ENCODE data around the gene NOTCH3. TPM values are rescaled to one million over a fixed set of nuclear protein-coding genes. Genes with fewer than 3 reads are reported as not detected.

NOTCH3 gene
- total RNA-seq, 1 experiment from 2014 or later: 39.4 TPM

- H3K9me2 ChIP-seq (ENCODE audit: insufficient read depth): no peaks in the 10 kb centered on the region
- no peak overlapping the region for H3K27ac ChIP-seq (ENCODE audit: low read depth, low read length)
- H3K4me2 ChIP-seq (ENCODE audit: low read length): no peak overlapping the region
- H4K20me1 ChIP-seq (ENCODE audit: insufficient read depth): no peaks in the 10 kb centered on the region
- CTCF ChIA-PET: interaction anchor here (0.7 kb wide), 1 partner anchor 155 kb away, joined by 3 read pairs; no protein-coding TSS in a partner anchor
- peaks cover 0 to 3% of the 10 kb centered on the region in 2 experiments; a peak in 2 of 4 replicates for H3K36me3 ChIP-seq (ENCODE audit: control insufficient read depth in 1 of 2, insufficient read depth in 2 of 2, low read length in 2 of 2)
- H3K79me2 ChIP-seq (ENCODE audit: insufficient read depth, low read length): peaks cover 16% of the 10 kb centered on the region; the same call in 1 of the 2 replicates
- DNase-seq (ENCODE audit: low read depth, low spot score) (no peak), ATAC-seq (no peak)
- POLR2A ChIA-PET: no interaction called here
- intact Hi-C loops (cut with micrococcal nuclease): no loop called here
- peaks cover 14 to 28% of the 10 kb centered on the region in 2 experiments for H3K4me1 ChIP-seq (ENCODE audit: control insufficient read depth in 1 of 2, insufficient read depth in 2 of 2, low read length in 2 of 2)
- no peak overlapping the region for H3K9ac ChIP-seq (ENCODE audit: low read length)
- H3K9me3 ChIP-seq (ENCODE audit: control insufficient read depth in 1 of 2, insufficient read depth in 1 of 2, low read depth in 1 of 2, low read length in 2 of 2): no peaks in the 10 kb centered on the region
- no TSS peak for BruUV-seq (replicated peaks)
- no peak overlapping the region for H2AFZ ChIP-seq (ENCODE audit: low read depth, low read length, poor library complexity, severe bottlenecking)
- H3K4me3 ChIP-seq (replicated peaks in 1 of 2; ENCODE audit: low read depth in 1 of 2, low read length in 2 of 2): no peak overlapping the region
- H3K27me3 ChIP-seq (ENCODE audit: insufficient read depth, low read length): no peaks in the 10 kb centered on the region
- TF ChIP-seq ZFX (IDR thresholded peaks at IDR 0.05) (no peak), EZH2 (IDR thresholded peaks at IDR 0.05) (no peak), RAD21 (IDR thresholded peaks at IDR 0.05; ENCODE audit: low read depth) (no peak), POLR2A (IDR thresholded peaks at IDR 0.05; ENCODE audit: borderline replicate concordance, extremely low read depth, insufficient read depth, insufficient read length) (no peak), ELF1 (IDR thresholded peaks at IDR 0.05; ENCODE audit: borderline replicate concordance, low read depth) (no peak), SRF (IDR thresholded peaks at IDR 0.05; ENCODE audit: low read depth) (no peak)
- TF ChIP-seq, protein P1, sequence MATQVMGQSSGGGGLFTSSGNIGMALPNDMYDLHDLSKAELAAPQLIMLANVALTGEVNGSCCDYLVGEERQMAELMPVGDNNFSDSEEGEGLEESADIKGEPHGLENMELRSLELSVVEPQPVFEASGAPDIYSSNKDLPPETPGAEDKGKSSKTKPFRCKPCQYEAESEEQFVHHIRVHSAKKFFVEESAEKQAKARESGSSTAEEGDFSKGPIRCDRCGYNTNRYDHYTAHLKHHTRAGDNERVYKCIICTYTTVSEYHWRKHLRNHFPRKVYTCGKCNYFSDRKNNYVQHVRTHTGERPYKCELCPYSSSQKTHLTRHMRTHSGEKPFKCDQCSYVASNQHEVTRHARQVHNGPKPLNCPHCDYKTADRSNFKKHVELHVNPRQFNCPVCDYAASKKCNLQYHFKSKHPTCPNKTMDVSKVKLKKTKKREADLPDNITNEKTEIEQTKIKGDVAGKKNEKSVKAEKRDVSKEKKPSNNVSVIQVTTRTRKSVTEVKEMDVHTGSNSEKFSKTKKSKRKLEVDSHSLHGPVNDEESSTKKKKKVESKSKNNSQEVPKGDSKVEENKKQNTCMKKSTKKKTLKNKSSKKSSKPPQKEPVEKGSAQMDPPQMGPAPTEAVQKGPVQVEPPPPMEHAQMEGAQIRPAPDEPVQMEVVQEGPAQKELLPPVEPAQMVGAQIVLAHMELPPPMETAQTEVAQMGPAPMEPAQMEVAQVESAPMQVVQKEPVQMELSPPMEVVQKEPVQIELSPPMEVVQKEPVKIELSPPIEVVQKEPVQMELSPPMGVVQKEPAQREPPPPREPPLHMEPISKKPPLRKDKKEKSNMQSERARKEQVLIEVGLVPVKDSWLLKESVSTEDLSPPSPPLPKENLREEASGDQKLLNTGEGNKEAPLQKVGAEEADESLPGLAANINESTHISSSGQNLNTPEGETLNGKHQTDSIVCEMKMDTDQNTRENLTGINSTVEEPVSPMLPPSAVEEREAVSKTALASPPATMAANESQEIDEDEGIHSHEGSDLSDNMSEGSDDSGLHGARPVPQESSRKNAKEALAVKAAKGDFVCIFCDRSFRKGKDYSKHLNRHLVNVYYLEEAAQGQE (IDR thresholded peaks at IDR 0.05; ENCODE audit: low read depth): no peak
- TF ChIP-seq, protein P2, sequence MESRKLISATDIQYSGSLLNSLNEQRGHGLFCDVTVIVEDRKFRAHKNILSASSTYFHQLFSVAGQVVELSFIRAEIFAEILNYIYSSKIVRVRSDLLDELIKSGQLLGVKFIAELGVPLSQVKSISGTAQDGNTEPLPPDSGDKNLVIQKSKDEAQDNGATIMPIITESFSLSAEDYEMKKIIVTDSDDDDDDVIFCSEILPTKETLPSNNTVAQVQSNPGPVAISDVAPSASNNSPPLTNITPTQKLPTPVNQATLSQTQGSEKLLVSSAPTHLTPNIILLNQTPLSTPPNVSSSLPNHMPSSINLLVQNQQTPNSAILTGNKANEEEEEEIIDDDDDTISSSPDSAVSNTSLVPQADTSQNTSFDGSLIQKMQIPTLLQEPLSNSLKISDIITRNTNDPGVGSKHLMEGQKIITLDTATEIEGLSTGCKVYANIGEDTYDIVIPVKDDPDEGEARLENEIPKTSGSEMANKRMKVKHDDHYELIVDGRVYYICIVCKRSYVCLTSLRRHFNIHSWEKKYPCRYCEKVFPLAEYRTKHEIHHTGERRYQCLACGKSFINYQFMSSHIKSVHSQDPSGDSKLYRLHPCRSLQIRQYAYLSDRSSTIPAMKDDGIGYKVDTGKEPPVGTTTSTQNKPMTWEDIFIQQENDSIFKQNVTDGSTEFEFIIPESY (IDR thresholded peaks at IDR 0.05; ENCODE audit: extremely low read depth, insufficient replicate concordance, low read length): no peak
- RAD21 ChIA-PET (ENCODE audit: low non-redundant PET in 1 of 2, low total read pairs in 2 of 2, uncharacterized antibody in 2 of 2, unreplicated experiment in 2 of 2): no interaction called here
Observed at GRCh38 chr19:15247107-15248014, 46.6 kb upstream of the NOTCH3 start.
